D721Med (cell line): ENCODE results near the gene PTPRCAP.

Source experiments
- DNase-seq: peaks from one replicate; pipeline ENCODE4 v3.0.0; 2011; ENCODE audit warnings: low spot score; ENCODE audit not compliant: insufficient read length
- FAIRE-seq: peaks from 2 replicates; lab custom pipeline; 2011; peaks lifted over from hg19 to GRCh38; lab: Jason Lieb, UNC
- CTCF ChIP-seq: IDR thresholded peaks from 2 replicates; pipeline ENCODE4 v1.5.1; 2012; ENCODE audit warnings: mild to moderate bottlenecking, control low read depth; ENCODE audit not compliant: insufficient read depth; ENCODE audit errors: missing control alignments

PTPRCAP gene

GRCh38 chr11:67419325-67420049, 18.0 kb downstream of the PTPRCAP start:
- DNase-seq (no peak), FAIRE-seq (no peak)
- no peak for TF ChIP-seq CTCF

- DNase-seq (no peak), FAIRE-seq (no peak)
These were observed 18.8 kb downstream of the PTPRCAP start for GRCh38 chr11:67418476-67419281.

DNA sequence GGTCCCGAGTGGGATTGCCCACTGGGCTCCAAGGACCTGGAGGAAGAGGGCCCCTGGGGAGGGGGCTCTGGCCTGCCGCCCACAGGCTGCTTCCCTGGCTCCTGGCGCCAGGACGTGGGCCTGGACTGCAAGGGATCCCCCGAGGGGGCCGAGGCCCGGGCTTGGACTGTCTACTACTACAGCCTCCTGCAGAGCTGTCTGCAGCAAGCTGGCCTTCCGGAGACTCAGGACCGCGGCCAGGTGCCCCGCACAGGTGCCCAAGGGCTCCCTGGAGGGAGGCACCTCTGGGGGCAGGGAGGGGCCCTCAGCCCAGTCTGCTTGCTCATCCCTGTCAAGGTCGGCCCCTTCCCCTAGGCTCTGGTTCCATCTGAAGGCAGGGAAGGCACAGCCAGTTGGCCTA, 20.1 kb downstream of the PTPRCAP start:
- DNase-seq (no peak), FAIRE-seq (no peak)
- no peak for TF ChIP-seq CTCF

More at GRCh38 chr11:67418476-67419281, 18.8 kb downstream of the PTPRCAP start:
- no peak for TF ChIP-seq CTCF

- FAIRE-seq (no peak), DNase-seq (no peak)
- no peak for TF ChIP-seq CTCF
These were observed 20.8 kb downstream of the PTPRCAP start for GRCh38 chr11:67416416-67417335.

GRCh38 chr11:67415501-67416304, 21.8 kb downstream of the PTPRCAP start, which contains the start of gene CARNS1:
TSS of gene CARNS1 (plus strand) at chr11:67415678. CDS start at chr11:67416200, 522 bp downstream.
- no peak for FAIRE-seq
- no peak for TF ChIP-seq CTCF
- DNase-seq, result no peak

GRCh38 chr11:67413266-67413849, 24.1 kb downstream of the PTPRCAP start:
- no peak for FAIRE-seq
- no peak for TF ChIP-seq CTCF
- no peak for DNase-seq
